SU-DHL-6 (cell line): ENCODE results near the gene PADI3.

Experiments used
- CTCF ChIP-seq: fragments of 200-600 bp; sonication (generic); IDR thresholded peaks from one replicate; pipeline ENCODE4 v1.5.1; 2017; ENCODE audit warnings: antibody characterized with exemption, mild to moderate bottlenecking, low read length, moderate library complexity; ENCODE audit not compliant: insufficient read depth, poor library complexity, severe bottlenecking
- EZH2phosphoT487 ChIP-seq: fragments of 200-600 bp; sonication (generic), shearing (Covaris generic); conservative IDR thresholded peaks from 2 replicates; pipeline ENCODE4 v1.6.1; 2018; ENCODE audit warnings: mild to moderate bottlenecking, antibody characterized with exemption, low read length, moderate library complexity, mixed read lengths

- TF ChIP-seq CTCF (no peak), EZH2phosphoT487 (no peak)
These were observed 41.7 kb downstream of the PADI3 start for GRCh38 chr1:17290553-17290952.
